Parathyroid adenoma (tissue), 2 donors: ENCODE results near the gene IGSF5.

Source experiments
- H2AFZ ChIP-seq: fragments of 300-600 bp; sonication (generic); one replicate; pipeline ENCODE4 v1.7.0; 2017; ENCODE audit warnings: antibody characterized with exemption, mild to moderate bottlenecking
- H3K27ac ChIP-seq: fragments of 300-600 bp; sonication (generic); one replicate; pipeline ENCODE4 v1.7.0; 2017
- H3K27me3 ChIP-seq: fragments of 300-600 bp; sonication (generic); one replicate; pipeline ENCODE4 v1.7.0; 2017; ENCODE audit warnings: low read length; ENCODE audit not compliant: control insufficient read depth, insufficient read depth
- H3K36me3 ChIP-seq: fragments of 300-600 bp; sonication (generic); one replicate; pipeline ENCODE4 v1.7.0; 2017; ENCODE audit warnings: low read length; ENCODE audit not compliant: control insufficient read depth, insufficient read depth
- H3K4me1 ChIP-seq: fragments of 300-600 bp; sonication (generic); one replicate; pipeline ENCODE4 v1.7.0; 2017; ENCODE audit warnings: control low read depth
- H3K4me2 ChIP-seq: fragments of 300-600 bp; sonication (generic); one replicate; pipeline ENCODE4 v1.7.0; 2017; ENCODE audit warnings: low read length
- H3K4me3 ChIP-seq: fragments of 300-600 bp; sonication (generic); one replicate; pipeline ENCODE4 v1.7.0; 2017; ENCODE audit warnings: low read depth, low read length
- H3K79me2 ChIP-seq: fragments of 300-600 bp; sonication (generic); one replicate; pipeline ENCODE4 v1.7.0; 2017; ENCODE audit warnings: control low read depth
- H3K9ac ChIP-seq: fragments of 300-600 bp; sonication (generic); one replicate; pipeline ENCODE4 v1.7.0; 2017; ENCODE audit warnings: mild to moderate bottlenecking
- H3K9me3 ChIP-seq: fragments of 300-600 bp; sonication (generic); one replicate; pipeline ENCODE4 v1.7.0; 2017; ENCODE audit warnings: low read length; ENCODE audit not compliant: control insufficient read depth
- CTCF ChIP-seq: fragments of 300-600 bp; sonication (generic); IDR thresholded peaks from one replicate; pipeline ENCODE4 v1.7.0; 2017; ENCODE audit warnings: antibody characterized with exemption, mild to moderate bottlenecking
- donor health status: primary hyperparathyroidism.

The IGSF5 gene

GRCh38 chr21:39842741-39843459 is 97.9 kb downstream of the IGSF5 start:
- H3K9me3 ChIP-seq: no peaks in the 10 kb centered on the region
- H3K4me3 ChIP-seq: no peak overlapping the region
- H3K4me1 ChIP-seq: no peaks in the 10 kb centered on the region
- no peaks in the 10 kb centered on the region for H3K36me3 ChIP-seq
- H3K27me3 ChIP-seq: no peaks in the 10 kb centered on the region
- no peak for TF ChIP-seq CTCF
- H3K27ac ChIP-seq: no peak overlapping the region
- H3K79me2 ChIP-seq: no peaks in the 10 kb centered on the region
- H3K4me2 ChIP-seq: no peak overlapping the region
- H2AFZ ChIP-seq: no peak overlapping the region
- H3K9ac ChIP-seq: no peak overlapping the region

- H2AFZ ChIP-seq: no peak overlapping the region
- no peaks in the 10 kb centered on the region for H3K36me3 ChIP-seq
- H3K9ac ChIP-seq: no peak overlapping the region
- H3K4me1 ChIP-seq: no peaks in the 10 kb centered on the region
- H3K27ac ChIP-seq: no peak overlapping the region
- no peak overlapping the region for H3K4me2 ChIP-seq
- no peak for TF ChIP-seq CTCF
- H3K4me3 ChIP-seq: no peak overlapping the region
- no peaks in the 10 kb centered on the region for H3K27me3 ChIP-seq
- H3K79me2 ChIP-seq: no peaks in the 10 kb centered on the region
- no peaks in the 10 kb centered on the region for H3K9me3 ChIP-seq
These were observed 98.5 kb downstream of the IGSF5 start for GRCh38 chr21:39843483-39843882.

- Histone ChIP-seq H3K9ac (no peak overlapping the region), H3K4me2 (no peak overlapping the region), H3K79me2 (no peaks in the 10 kb centered on the region), H3K4me3 (no peak overlapping the region), H2AFZ (no peak overlapping the region), H3K36me3 (no peaks in the 10 kb centered on the region), H3K27me3 (no peaks in the 10 kb centered on the region), H3K9me3 (no peaks in the 10 kb centered on the region), H3K4me1 (no peaks in the 10 kb centered on the region), H3K27ac (no peak overlapping the region)
- no peak for TF ChIP-seq CTCF
These were observed 98.9 kb downstream of the IGSF5 start for GRCh38 chr21:39843916-39844315.

- H3K27me3 ChIP-seq: no peaks in the 10 kb centered on the region
- no peak for TF ChIP-seq CTCF
- no peak overlapping the region for H3K4me2 ChIP-seq
These were observed 100.7 kb downstream of the IGSF5 start for GRCh38 chr21:39845571-39846130.

GRCh38 chr21:39847877-39848276 is 102.9 kb downstream of the IGSF5 start:
- Histone ChIP-seq H3K4me2 (no peak overlapping the region), H2AFZ (no peak overlapping the region), H3K9me3 (no peaks in the 10 kb centered on the region), H3K27ac (no peak overlapping the region), H3K4me3 (no peak overlapping the region), H3K4me1 (no peaks in the 10 kb centered on the region), H3K9ac (no peak overlapping the region), H3K36me3 (no peaks in the 10 kb centered on the region), H3K79me2 (no peaks in the 10 kb centered on the region), H3K27me3 (no peaks in the 10 kb centered on the region)
- TF ChIP-seq CTCF: no peak

More at GRCh38 chr21:39845571-39846130, 100.7 kb downstream of the IGSF5 start:
- Histone ChIP-seq H3K9ac (no peak overlapping the region), H3K4me3 (no peak overlapping the region), H2AFZ (no peak overlapping the region), H3K27ac (no peak overlapping the region), H3K4me1 (no peaks in the 10 kb centered on the region), H3K36me3 (no peaks in the 10 kb centered on the region), H3K9me3 (no peaks in the 10 kb centered on the region), H3K79me2 (no peaks in the 10 kb centered on the region)
